Ishikawa (cell line): ENCODE measurements around the gene CDH23.

Experiments
- CEBPB ChIP-seq: IDR thresholded peaks from 2 replicates; pipeline ENCODE4 v1.6.1; 2012
- CREB1 ChIP-seq: IDR thresholded peaks from 2 replicates; pipeline ENCODE4 v1.6.1; 2012; ENCODE audit warnings: low read depth
- EGR1 ChIP-seq: IDR thresholded peaks from 2 replicates; pipeline ENCODE4 v1.6.1; 2012
- EP300 ChIP-seq: IDR thresholded peaks from 2 replicates; pipeline ENCODE4 v1.6.1; 2012; ENCODE audit warnings: borderline replicate concordance
- FOXM1 ChIP-seq: IDR thresholded peaks from 2 replicates; pipeline ENCODE4 v1.6.1; 2012; ENCODE audit warnings: low read depth, borderline replicate concordance
- NFIC ChIP-seq: IDR thresholded peaks from 2 replicates; pipeline ENCODE4 v1.6.1; 2012
- RAD21 ChIP-seq: IDR thresholded peaks from 2 replicates; pipeline ENCODE4 v1.6.1; 2012; ENCODE audit warnings: low read depth
- TAF1 ChIP-seq: IDR thresholded peaks from 2 replicates; pipeline ENCODE4 v1.6.1; 2012; ENCODE audit warnings: low read depth, mild to moderate bottlenecking
- TCF12 ChIP-seq: IDR thresholded peaks from 2 replicates; pipeline ENCODE4 v1.6.1; 2012; ENCODE audit warnings: low read depth
- TEAD4 ChIP-seq: IDR thresholded peaks from 2 replicates; pipeline ENCODE4 v1.6.1; 2012
- YY1 ChIP-seq: IDR thresholded peaks from 2 replicates; pipeline ENCODE4 v1.6.1; 2012; ENCODE audit warnings: low read depth
- ZBTB7A ChIP-seq: IDR thresholded peaks from 2 replicates; pipeline ENCODE4 v1.6.1; 2012; ENCODE audit warnings: low read depth
- TF ChIP-seq, protein P1 (sequence below): IDR thresholded peaks from 2 replicates; pipeline ENCODE4 v1.6.1; 2012
- TF ChIP-seq, protein P2 (sequence below): IDR thresholded peaks from 2 replicates; pipeline ENCODE4 v1.6.1; 2012
- TF ChIP-seq, protein P3 (sequence below): IDR thresholded peaks from 2 replicates; pipeline ENCODE4 v1.6.1; 2012; ENCODE audit warnings: low read depth, mild to moderate bottlenecking

The CDH23 gene

DNA sequence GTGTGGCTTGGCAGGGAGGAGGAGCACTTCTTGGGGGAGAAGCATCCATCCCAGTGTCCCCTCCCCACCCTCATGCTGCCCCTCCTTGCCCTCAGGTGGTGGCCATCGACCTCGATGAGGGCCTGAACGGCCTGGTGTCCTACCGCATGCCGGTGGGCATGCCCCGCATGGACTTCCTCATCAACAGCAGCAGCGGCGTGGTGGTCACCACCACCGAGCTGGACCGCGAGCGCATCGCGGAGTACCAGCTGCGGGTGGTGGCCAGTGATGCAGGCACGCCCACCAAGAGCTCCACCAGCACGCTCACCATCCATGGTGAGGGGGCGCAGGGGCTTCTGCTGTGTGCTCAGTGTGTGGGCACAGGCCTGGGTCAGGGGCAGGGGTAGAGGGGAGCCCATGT lies 308.1 kb downstream of the CDH23 start:
- TF ChIP-seq TEAD4 = no peak
- no peak for TF ChIP-seq FOXM1
- no peak for TF ChIP-seq ZBTB7A
- TF ChIP-seq, protein P1, sequence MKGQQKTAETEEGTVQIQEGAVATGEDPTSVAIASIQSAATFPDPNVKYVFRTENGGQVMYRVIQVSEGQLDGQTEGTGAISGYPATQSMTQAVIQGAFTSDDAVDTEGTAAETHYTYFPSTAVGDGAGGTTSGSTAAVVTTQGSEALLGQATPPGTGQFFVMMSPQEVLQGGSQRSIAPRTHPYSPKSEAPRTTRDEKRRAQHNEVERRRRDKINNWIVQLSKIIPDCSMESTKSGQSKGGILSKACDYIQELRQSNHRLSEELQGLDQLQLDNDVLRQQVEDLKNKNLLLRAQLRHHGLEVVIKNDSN = no peak
- TF ChIP-seq EP300 = no peak
- no peak for TF ChIP-seq CREB1
- no peak for TF ChIP-seq NFIC
- TF ChIP-seq, protein P2, sequence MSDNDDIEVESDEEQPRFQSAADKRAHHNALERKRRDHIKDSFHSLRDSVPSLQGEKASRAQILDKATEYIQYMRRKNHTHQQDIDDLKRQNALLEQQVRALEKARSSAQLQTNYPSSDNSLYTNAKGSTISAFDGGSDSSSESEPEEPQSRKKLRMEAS = no peak
- no peak for TF ChIP-seq TCF12
- no peak for TF ChIP-seq RAD21
- no peak for TF ChIP-seq YY1
- no peak for TF ChIP-seq TAF1
- TF ChIP-seq CEBPB = no peak

DNA sequence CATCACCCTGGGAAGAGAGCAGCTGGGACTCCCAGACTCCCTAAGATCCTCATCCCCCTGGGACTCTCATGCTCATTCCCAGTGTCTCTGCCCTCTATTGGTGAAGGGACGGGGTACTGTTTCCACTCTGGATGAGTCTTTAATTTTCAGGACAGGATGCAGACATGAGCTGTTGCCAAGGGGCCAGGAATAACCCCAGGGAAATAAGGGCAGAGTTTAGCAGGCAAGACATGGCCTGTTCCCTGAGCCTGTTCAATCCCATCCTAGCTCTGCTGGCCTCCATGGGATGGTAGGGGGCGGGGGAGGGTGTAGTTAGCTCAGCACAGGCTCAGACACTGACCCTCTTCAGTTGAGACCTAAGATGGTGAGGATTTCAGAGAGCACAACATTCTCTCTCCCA lies 308.9 kb downstream of the CDH23 start:
- TF ChIP-seq, protein P2 = no peak
- TF ChIP-seq ZBTB7A = no peak
- no peak for TF ChIP-seq FOXM1
- TF ChIP-seq, protein P1 = no peak
- no peak for TF ChIP-seq TAF1
- TF ChIP-seq TEAD4 = no peak
- no peak for TF ChIP-seq RAD21
- TF ChIP-seq EP300 = no peak
- TF ChIP-seq, protein P3, sequence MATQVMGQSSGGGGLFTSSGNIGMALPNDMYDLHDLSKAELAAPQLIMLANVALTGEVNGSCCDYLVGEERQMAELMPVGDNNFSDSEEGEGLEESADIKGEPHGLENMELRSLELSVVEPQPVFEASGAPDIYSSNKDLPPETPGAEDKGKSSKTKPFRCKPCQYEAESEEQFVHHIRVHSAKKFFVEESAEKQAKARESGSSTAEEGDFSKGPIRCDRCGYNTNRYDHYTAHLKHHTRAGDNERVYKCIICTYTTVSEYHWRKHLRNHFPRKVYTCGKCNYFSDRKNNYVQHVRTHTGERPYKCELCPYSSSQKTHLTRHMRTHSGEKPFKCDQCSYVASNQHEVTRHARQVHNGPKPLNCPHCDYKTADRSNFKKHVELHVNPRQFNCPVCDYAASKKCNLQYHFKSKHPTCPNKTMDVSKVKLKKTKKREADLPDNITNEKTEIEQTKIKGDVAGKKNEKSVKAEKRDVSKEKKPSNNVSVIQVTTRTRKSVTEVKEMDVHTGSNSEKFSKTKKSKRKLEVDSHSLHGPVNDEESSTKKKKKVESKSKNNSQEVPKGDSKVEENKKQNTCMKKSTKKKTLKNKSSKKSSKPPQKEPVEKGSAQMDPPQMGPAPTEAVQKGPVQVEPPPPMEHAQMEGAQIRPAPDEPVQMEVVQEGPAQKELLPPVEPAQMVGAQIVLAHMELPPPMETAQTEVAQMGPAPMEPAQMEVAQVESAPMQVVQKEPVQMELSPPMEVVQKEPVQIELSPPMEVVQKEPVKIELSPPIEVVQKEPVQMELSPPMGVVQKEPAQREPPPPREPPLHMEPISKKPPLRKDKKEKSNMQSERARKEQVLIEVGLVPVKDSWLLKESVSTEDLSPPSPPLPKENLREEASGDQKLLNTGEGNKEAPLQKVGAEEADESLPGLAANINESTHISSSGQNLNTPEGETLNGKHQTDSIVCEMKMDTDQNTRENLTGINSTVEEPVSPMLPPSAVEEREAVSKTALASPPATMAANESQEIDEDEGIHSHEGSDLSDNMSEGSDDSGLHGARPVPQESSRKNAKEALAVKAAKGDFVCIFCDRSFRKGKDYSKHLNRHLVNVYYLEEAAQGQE = no peak
- no peak for TF ChIP-seq TCF12
- TF ChIP-seq YY1 = no peak
- no peak for TF ChIP-seq EGR1
- no peak for TF ChIP-seq CREB1
- no peak for TF ChIP-seq NFIC
- TF ChIP-seq CEBPB = no peak

DNA sequence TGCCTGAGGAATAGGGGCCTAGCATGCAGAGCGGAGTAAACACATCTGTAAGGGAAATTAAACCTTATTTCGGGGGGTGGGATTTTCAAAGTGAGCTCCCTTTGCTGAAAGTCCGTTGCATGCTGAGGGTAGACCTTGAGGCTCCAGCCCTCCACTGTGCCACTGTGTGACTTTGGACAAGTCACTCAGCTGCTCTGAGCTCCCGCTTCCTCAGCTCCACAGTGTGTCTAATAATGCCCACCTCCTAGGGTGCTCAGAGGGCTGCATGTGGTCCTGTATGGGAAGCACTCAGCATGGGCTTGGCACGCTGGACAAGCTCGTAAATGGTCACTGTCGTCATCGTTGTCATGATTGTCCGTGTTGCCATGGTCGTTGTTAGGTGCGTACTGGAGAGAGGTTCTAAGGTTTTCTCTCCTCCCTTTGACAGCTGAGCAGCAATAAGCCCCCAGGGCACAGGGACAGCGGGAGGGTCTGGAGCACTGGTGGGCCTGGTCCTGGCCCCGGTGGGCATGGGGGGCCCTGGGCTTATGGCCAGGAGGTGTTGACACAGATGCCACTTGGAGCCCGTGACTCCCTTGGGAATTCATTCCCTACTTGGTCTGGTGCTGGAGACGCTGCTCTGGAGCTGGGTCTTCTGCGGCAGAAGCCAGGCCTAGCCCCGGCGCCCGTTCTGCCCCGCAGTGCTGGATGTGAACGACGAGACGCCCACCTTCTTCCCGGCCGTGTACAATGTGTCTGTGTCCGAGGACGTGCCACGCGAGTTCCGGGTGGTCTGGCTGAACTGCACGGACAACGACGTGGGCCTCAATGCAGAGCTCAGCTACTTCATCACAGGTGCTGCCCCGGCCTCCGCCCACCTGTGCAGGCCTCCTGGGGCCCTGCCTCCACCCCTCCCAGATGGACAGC lies 309.7 kb downstream of the CDH23 start:
- no peak for TF ChIP-seq EP300
- no peak for TF ChIP-seq TAF1
- no peak for TF ChIP-seq YY1
- no peak for TF ChIP-seq RAD21
- TF ChIP-seq, protein P1 = no peak
- no peak for TF ChIP-seq TEAD4
- TF ChIP-seq TCF12 = no peak
- TF ChIP-seq EGR1 = no peak
- no peak for TF ChIP-seq CREB1
- TF ChIP-seq, protein P2 = no peak
- TF ChIP-seq, protein P3 = no peak
- no peak for TF ChIP-seq ZBTB7A
- TF ChIP-seq NFIC = no peak
- TF ChIP-seq FOXM1 = no peak
- TF ChIP-seq CEBPB = no peak

DNA sequence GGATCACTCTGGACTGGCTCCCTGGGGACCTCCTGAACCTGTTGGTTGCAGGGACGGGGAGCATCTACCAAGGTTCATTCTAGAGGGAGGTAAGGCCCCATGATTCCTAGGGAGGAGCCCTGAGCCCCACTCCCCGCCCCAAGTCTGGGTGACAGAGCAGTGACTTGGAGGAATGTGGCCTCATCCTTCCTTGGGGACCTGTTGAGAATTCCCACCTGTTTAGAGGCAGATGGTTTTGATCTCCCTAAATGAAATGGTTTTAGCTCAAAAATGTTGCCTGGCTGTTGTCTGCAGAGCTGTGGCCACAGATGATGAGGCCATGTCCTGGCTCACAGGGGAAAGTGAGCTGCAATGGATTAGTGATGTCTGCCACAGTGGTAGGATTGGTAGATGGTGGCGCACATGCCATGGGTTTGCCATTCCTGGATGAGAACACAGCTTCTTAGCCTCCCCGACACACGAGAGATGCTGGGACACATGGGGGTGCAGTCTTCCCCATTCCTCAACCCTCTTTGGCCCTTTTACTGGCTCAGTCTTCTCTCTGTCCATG lies 310.6 kb downstream of the CDH23 start:
- TF ChIP-seq EP300 = no peak
- TF ChIP-seq TCF12 = no peak
- no peak for TF ChIP-seq TAF1
- TF ChIP-seq FOXM1 = no peak

DNA sequence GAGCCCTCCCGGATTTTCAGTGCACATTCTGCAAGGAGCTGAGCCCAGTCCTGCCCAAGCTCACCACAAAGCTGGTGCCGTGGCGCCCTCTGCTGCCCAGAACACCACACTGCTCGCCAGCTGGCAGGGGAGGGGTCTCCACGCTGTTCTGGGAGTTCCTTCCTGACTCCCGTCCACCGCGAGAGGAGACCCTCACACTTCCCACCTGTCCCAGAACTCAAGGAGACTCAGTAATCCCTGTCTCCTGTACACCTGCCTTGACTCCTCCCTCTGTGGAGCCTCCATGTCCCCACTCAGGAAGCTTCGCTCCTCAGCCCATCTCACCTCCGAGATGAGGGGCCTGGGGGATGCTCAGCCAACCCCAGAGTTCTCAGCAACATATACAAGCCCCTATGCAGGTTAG lies 311.6 kb downstream of the CDH23 start:
- TF ChIP-seq ZBTB7A (peak; percentile 96), RAD21 (peak; percentile 95), NFIC (no peak)
